HG02610 (cell line): ENCODE data around the gene ASXL2.
"Not testable (repeated sequence)": the region's sequence is repeated elsewhere in the genome, so short reads cannot be mapped to it uniquely, and the experiment has no call there.

ENCODE experiments used
- ATAC-seq: cut with Tn5 transposase; IDR thresholded peaks from one replicate; pipeline ENCODE4 v1.9.1; 2021; ENCODE audit warnings: mild to moderate bottlenecking, moderate library complexity; ENCODE audit not compliant: unreplicated experiment

ASXL2 gene

DNA sequence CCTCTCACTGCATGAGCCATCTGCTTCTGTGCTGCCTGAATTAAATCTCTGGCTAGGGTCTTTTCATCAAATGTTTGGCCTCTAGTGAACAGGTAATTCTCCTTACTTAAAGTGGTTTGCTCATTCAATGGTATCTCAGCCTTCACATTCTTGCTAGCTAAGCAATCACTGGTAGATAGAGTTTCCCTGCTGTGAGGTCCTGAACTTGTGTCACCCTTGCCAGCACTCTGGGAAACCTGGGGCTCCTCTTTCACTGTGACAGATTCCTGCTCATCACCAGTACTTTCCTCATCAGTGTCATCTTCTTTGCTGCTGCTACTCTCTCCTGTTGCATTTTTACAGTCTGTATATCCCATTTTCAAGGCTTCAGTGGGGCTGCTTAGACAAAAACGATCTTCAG is 135.8 kb downstream of the ASXL2 start:
- no peak for ATAC-seq

DNA sequence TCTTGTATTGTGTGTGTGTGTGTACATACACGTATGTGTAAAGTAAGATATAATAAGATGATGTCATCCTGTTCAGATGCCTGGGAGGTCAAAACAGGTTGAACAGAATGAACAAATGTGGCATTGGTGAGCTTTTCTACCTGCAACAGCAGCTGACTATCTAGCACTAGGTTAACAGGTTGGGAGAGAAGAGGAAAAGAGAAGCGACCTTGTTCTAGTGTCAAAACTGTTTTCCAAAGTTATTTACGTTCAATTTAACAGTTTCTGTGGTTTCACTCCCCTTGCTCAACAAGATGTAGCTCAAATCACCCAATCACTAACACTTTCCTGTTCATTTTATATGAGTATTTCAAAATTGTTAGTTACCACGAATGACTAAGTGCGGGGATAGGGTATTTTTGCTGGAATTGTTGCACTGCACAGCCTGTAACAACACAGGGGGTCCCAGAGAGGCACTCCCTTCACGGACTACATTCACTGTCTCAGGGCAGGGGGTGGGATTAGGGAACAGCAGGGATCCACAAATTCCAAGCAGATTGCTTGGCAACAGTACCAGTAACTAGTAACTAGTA is 137.4 kb downstream of the ASXL2 start:
- ATAC-seq, result no peak

DNA sequence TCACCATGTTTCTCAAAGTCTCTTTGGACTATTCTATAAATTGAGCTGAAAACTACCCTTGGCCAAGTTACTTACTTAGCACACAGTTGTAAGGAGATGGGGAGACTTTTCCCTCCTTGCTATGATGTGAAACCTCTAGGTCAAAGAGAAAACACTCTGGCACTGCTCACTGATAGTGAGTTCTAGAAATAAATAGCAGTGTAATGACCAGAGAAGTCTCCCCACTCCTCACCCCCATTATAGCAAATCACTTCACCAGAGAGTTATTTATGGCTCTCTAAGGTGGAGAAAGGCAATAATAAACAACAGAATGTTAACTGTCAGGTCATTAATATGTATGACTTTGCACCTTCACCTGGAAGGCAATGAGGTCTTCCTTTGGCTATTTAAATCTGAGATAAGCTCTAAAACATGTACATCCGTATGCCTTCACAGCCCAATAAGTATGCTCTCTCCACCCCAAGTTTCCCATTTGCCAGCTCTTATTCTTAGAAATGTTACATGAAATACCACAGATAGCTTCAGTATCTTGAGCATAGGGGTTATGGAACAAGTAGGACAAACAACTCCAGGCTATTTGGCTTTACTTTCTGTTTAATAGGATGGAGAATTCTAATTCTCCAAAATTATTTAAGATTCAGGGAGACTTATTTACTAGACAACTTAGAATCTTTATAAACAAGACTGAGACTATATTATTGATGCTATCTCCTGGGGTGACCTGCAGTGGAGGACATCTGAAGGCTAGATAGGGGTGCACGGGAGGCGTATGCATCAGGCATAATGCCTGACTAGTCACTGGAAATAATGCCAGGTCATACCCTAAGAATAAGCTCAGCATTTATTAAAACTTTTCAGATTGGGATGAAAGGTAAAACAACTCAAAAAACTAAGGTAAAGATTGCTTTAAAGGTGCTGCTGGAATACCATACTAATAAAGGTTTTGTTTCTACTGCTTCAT is 139.6 kb downstream of the ASXL2 start:
- no peak for ATAC-seq

DNA sequence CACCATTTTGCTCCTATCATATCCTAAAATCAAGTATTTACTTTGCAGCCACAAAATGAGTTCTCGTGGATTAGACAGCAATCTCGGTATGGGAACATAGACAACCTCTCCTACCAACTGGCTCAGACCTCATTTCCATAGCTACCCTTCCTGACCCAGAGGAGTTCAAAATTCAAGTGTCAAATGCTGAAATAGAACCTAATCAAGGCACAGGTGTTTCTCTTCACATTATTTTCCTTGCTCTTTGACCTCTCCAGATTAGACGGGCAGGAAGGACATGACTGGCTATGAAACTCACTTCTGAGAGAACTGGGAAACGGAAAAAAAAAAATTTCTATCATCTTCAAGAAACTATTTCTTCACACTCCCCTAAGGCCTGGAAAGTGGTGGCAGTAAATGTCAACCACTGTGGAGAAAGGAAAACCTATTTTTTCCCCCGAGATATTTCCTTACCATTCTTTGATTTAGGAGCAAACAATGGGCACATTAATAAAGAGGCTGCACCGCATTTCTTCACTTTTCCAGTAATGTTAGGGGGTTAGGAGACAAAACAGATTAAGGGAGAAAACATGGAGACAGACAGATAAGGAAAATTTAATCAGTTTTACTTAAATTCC is 141.3 kb downstream of the ASXL2 start:
- no peak for ATAC-seq

DNA sequence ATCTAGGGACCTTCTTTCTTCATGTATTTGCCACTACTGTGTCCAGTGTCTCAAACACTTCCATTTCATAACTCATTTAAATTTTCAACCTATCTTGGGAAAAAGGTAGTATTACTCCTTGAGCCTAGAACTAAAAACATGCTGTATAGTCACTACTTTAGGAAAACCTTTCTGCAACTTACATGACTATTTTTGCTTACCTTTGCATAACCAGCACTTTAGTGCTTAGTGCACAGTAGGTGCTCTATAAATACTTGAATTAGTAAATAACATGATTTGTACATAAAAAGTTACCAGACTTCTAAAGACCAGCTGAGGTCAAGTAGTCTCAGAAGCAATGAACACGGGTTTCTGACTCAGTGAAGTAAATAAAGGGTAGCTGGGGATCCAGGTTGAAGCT is 142.5 kb downstream of the ASXL2 start:
- no peak for ATAC-seq

DNA sequence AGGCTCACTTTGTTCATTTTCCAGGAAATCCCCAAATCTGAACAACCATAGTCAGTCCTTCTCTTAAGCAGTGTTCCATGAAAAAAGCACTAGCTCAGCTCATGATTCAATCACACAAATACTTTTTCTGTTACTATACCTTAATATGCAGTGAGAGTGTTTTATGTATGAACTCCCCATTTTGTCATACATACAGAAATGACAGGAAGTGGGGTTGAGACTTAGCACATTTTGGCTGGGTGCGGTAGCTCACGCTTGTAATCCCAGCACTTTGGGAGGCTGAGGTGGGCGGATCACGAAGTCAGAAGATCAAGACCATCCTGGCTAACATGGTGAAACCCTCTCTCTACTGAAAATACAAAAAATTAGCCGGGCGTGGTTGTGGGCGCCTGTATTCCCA is 149.7 kb downstream of the ASXL2 start:
- ATAC-seq, result no peak

DNA sequence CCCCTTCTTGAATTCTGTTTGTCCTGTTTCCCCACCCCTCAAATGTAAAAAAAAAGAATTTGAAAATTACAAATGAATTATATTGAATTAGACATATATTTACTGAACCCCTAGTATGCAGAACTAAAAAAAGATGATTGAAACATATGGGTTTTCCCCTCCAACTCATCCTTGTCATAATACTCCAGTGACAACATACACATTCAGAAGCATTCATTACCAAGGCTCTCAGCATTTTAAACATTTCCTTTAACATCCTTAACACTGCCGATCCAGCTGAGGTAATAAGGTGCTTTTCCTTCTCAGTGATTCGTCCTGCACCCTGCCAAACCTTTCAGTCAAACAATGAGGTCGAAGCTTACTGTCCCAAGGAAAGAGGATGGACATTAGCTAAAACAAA is 151.8 kb downstream of the ASXL2 start:
- no peak for ATAC-seq

DNA sequence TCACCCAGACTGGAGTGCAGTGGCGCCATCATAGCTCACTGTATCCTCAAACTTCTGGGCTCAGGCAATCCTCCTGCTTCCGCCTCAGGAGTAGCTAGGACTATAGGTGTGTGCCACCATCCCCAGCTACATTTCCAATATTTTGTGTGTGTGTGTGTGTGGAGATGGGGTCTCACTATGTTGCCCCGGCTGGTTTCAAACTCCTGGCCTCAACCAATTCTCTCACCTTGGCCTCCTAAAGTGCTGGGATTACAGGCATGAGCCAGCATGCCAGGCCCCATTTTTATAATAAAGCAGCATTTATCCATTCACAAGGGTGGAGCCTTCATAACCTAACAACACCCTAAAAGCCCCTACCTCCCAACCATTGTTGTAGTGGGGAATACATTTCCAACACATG is 152.4 kb downstream of the ASXL2 start:
- ATAC-seq, result no peak

DNA sequence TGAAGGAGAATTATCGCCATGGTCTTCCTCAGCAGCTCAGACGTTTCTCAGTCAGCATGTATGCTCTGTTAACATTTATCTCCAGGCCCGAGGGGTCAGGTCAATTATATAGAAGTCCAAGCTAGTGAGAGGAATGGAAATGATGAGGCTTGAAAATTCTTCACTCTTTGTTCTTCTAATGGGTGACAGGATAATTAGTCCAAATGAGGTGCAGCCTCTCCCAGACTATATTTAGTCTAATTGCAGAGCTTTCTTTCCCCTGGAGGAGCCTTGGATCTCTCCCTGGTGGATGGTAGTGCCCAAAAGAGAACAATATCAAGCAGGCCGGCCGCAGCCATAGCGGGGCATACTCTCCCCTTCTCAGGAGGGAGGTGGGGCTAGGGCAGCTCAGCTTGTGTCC is 153.5 kb downstream of the ASXL2 start:
- no peak for ATAC-seq

DNA sequence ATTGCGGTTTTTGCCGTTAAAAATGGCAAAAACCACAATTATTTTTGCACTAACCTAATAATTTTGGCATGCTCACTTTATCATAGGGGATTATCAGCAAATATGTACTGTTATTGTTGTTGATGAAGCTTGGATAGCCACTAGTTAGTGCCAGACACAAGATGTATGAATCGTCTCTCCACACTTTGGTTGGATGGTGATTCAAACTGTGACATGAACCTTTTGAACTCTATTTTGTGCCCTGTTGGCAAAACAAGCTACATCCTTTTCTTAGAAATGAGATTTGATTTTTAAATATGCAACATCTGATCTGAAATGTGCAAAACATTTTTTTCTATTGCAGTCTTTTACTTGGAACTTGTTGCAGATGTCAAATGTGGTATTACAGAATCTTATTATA is 156.1 kb downstream of the ASXL2 start:
- ATAC-seq, result no peak

DNA sequence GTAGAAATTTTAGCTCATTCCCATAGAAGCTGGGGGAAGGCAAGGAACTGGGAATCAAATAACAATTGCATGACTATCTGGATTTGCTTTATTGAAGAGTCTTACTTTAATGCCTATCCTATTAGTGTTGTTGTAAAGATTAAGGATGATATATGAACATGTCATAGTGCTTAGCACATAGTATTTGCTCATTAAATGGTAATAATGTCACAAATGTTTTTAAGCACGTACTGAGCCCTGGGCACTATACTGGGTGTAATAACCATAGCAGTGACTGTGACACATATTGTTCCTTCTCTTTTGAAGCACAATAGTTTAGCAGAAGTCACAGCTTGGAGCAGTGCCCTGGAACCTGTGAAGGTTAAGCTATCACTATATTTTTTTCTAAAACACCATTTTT is 157.7 kb downstream of the ASXL2 start:
- ATAC-seq, result no peak

DNA sequence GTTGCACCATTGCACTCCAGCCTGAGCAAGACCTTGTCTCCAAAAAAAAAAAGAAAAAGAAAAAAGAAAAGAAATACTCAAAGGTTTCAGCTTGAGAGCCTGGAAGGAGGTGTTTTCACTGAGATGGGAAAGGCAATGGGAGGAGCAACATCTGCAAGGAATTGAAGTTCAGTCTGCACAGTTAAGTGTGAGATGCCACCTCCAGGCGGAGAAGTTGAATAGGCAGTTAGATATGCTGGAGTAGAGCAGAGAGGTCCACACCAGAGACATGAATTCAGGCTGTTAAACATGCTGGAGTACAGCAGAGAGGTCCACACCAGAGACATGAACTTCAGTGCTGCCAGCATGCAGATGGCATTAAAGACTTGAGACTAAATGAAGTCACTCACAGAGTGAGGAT is 163.5 kb downstream of the ASXL2 start:
- no peak for ATAC-seq

DNA sequence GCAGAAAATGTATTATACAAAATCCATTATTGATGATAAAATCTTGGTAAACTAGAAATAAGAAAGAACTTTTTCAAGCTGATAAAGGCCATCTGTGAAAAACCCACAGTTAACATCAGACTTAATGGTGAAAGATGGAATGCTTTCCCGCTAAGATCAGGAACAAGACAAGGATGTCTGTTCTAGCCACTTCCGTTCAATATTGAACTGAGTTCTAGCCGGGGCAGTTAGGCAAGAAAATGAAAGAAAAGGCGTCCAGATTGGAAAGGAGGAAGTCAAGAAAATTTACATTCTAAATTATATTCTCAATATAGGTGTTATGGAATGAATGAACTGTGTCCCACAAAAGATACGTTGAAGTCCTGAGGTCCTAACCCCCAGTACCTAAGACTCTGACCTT is 165.8 kb downstream of the ASXL2 start:
- ATAC-seq, result no peak

DNA sequence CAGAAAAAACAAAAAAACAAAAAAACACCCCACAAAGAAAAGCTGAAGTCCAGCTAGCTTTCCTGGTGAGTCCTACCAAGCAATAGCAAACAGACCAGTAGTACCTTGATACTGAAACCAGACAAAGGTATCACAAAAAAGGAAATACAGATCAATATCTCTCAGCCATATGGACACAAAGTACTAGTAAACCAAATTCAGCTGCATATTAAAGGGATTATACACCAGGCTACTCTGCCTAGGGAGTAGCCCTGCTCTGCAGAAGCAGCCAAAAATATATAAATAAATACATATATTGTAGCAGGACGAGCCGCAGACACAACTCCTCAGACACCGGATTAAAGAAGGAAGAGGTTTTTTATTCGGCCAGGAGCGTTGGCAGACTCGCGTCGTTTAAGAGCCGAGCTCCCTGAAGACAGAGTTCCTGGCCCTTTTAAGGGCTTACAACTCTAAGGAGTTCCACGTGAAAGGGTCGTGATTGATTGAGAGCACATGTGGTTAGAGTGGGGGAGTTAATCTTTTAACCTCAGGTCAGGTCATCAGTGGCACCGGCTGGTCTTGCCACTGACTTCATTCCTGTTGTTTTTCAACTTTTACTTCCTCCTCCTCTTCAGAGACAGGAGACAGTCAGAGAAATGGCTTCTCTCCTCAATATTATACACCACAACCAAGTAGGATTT is 166.5 kb downstream of the ASXL2 start:
- ATAC-seq, result no peak

DNA sequence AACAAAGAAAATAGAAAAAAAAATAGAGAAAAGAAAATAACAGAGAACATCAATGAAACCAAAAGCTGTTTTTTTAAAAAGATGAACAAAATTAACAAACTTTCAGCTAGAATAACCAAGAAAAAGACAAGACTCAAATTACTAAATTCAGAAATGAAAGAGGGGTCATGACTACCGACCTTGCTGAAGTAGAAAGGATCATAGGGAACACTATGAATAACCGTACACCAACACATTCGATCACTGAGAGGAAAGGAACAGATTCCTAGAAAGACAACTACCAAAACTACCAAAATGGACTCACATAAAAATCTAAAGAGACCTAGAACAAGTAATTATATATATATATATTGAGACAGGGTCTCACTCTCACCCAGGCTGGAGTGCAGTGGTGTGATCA is 167.5 kb downstream of the ASXL2 start:
- ATAC-seq, result no peak

DNA sequence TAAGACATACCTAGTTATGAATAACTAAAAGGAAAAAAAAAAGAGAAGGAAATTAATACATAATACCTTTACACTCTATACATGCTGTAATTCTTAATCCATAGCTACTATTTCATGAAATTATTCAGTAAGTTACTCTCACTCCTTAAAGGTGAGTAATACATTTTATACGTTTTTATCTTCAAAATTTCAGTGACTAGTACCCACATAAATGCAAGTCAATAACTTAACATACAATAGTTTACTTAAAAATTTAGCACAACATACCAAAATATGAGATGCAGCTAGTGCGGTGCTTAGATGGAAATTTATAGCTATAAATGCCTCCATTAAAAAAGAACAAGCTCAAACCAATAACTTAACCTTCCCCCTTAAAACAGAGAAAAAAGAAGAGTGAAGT is 168.9 kb downstream of the ASXL2 start:
- no peak for ATAC-seq

DNA sequence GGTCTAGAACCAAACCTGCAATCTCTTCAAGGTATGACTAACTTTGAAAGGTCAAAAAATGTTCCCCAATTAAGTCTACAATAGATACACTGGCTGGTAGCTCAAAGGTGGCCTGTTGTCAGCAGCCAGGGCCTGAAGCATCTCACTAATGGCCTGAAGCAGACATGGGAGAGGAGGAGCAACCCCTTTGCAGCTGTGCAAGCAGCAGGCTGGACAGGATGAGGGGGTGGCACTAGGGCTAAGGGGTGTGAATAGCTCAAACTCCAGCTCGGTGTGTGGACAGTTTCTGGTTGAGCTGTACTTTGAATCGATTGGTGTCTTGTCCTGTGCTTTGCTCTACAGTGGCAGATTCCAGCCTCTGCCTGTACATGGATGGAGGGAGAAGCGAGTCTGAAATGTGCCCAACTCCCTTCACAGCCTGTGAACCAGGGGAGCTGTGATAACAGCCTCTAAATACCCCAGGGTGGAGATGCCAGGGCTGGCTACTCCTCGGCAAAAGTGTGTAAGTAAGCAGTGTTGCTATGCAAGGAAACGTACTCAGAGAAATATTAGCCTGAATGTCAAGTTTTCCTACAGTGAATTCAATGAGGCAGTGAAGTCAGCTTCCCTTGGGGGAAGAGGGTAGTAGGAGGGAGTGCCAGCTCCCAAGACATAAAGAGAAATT is 170.2 kb downstream of the ASXL2 start:
- ATAC-seq, result no peak

DNA sequence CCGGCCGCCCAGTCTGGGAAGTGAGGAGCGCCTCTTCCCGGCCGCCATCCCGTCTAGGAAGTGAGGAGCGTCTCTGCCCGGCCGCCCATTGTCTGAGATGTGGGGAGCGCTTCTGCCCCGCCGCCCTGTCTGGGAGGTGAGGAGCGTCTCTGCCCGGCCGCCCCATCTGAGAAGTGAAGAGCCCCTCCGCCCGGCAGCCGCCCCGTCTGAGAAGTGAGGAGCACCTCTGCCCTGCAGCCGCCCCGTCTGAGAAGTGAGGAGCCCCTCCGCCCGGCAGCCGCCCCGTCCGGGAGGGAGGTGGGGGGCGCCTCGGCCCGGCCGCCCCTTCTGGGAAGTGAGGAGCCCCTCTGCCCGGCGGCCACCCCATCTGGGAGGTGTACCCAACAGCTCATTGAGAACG is 172.7 kb downstream of the ASXL2 start:
- ATAC-seq, result not testable (repeated sequence)

DNA sequence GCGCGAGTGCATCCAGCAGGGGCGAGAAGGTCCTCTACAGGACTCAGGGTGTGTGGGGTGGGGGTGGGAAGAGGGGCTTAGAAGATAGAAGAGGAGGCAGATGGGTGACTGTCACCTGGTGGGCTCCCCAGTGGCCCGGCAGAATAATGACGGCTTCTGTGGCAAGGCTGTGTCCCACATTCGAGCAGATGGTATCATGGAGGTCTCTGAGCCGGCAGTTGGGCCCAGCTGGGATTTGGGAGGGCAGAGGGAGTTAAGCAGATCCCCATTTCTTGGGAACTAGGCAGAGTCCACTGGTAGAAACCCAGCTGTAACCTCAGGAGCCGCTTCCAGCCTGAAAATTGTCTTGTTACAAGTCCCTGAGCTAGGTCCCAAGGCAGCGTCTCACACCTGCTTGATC is 176.5 kb downstream of the ASXL2 start:
- no peak for ATAC-seq

DNA sequence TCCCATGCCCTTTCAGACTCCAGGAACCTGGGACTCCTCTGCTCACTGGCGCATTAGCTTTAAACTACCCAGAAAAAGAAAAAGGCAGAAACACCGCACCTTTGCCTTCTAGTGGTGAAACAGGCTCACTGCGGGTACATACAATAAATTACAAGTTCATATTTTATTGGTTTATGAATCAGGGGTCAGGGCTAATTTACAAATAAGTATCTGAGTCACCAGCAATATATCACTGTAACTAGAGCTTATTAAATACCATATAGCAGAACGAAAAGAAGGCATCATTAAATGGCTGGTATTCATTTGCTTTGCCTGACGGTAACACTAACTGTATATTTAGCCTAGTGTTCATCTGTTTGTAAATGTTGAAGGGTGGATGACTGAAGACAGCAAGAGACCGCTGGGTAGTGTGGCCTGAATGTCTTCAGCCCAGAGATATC is 178.0 kb downstream of the ASXL2 start:
- no peak for ATAC-seq

DNA sequence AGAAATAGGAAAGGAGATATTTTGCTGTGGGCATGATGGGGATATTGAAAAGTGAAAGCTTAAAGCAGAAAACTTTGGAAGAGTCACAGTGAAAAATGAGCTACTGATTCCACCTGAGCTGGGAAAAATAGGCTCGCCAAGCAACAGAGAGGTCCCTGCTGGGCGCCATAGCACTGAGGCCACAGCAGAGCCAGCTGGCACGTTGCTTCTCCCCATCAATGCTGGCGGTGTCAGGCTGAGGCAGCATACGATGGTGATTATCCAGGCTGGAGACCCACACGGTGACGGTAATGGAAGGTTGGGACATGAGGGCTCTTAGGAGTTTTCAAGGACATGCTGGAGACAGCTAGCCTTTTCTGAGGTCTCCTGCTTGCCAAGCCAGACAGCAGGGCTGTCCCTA is 179.1 kb downstream of the ASXL2 start:
- ATAC-seq, result no peak
